Spleen (tissue), 11 donors: ENCODE data around the gene CLEC16A. TPM values are rescaled to one million over a fixed set of nuclear protein-coding genes. Genes with fewer than 3 reads are reported as not detected.

Source experiments
- DNase-seq: peaks from one replicate; pipeline ENCODE4 v3.0.0-alpha.2; 2020
- H3K27ac ChIP-seq, 8 donors: fragments of 200-600 bp; sonication (generic) in 7 of 8; 1 replicate in 4 of 8; 2 replicates in 4 of 8; pipeline versions ENCODE4 v1.5.0 to v1.8.0; 2016 to 2021; ENCODE audit warnings: inconsistent platforms in 4 of 8, mild to moderate bottlenecking in 4 of 8, moderate library complexity in 1 of 8
- H3K27me3 ChIP-seq, 7 donors: fragments of 200-600 bp; sonication (generic) in 6 of 7; replicated peaks in 1 of 7; 1 replicate in 4 of 7; 2 replicates in 3 of 7; pipeline versions ENCODE4 v1.5.0 to v1.8.0; 2016 to 2021; ENCODE audit warnings: inconsistent platforms in 3 of 7, mild to moderate bottlenecking in 1 of 7
- H3K36me3 ChIP-seq, 6 donors: fragments of 200-600 bp; sonication (generic) in 5 of 6; 1 replicate in 4 of 6; 2 replicates in 2 of 6; pipeline versions ENCODE4 v1.5.0 to v1.8.0; 2016 to 2021; ENCODE audit warnings: inconsistent platforms in 2 of 6
- H3K4me1 ChIP-seq, 6 donors: fragments of 200-600 bp; sonication (generic) in 5 of 6; 1 replicate in 3 of 6; 2 replicates in 3 of 6; pipeline versions ENCODE4 v1.5.0 to v1.8.0; 2016 to 2021; ENCODE audit warnings: inconsistent platforms in 3 of 6
- H3K4me3 ChIP-seq, 8 donors: fragments of 200-600 bp; sonication (generic) in 7 of 8; 1 replicate in 4 of 8; 2 replicates in 4 of 8; pipeline versions ENCODE4 v1.5.0 to v1.8.0; 2016 to 2021; ENCODE audit warnings: inconsistent platforms in 4 of 8, mild to moderate bottlenecking in 4 of 8, moderate library complexity in 2 of 8
- H3K9me3 ChIP-seq, 8 donors: fragments of 200-600 bp; sonication (generic) in 7 of 8; 1 replicate in 4 of 8; 2 replicates in 4 of 8; pipeline versions ENCODE4 v1.5.0 to v1.8.0; 2016 to 2021; ENCODE audit warnings: inconsistent platforms in 4 of 8
- POLR2A ChIP-seq, 3 donors: fragments of 450-650 bp; IDR thresholded peaks; one replicate each; pipeline ENCODE4 v1.5.1; 2017; ENCODE audit warnings: antibody characterized with exemption in 3 of 3, mild to moderate bottlenecking in 1 of 3
- POLR2AphosphoS5 ChIP-seq, 3 donors: sonication (generic); formaldehyde crosslinking; IDR thresholded peaks; one replicate each; pipeline ENCODE4 v1.5.1; 2017; ENCODE audit warnings: antibody characterized with exemption in 3 of 3
- WGBS, 5 donors: extraction: QIAGEN DNeasy Blood & Tissue Kit in 3 of 5; methylation state at CpG; one replicate each; pipeline versions ENCODE4 v1.1.5 to v1.1.7; 2013 to 2018; 5-methylcytosine and 5-hydroxymethylcytosine counted together
- intact Hi-C: fragments of 100-400 bp; cut with DNase I; formaldehyde crosslinking; loops from one replicate; pipeline ENCODE4 v1.15.0; 2023; ENCODE audit warnings: low total_unique reads
- polyA plus RNA-seq, 3 donors: library from polyadenylated mRNA; stranded (reverse); fragments of 200-250 nt; gene quantifications; one replicate each; pipeline ENCODE4 v1.2.1, GENCODE V29; 2013
- total RNA-seq, 7 donors: library from RNA; depleted of rRNA in 3 of 7; stranded (reverse); fragments of >200 nt in 3 of 7; fragmentation: NEBNext Ultra II Directional in 4 of 7; extraction: Animal tissue kit (Norgen Biotek cat#: 25700) in 4 of 7; gene quantifications; one replicate each; pipeline versions ENCODE4 v1.1.0 to v1.2.1, GENCODE V29; 2016 to 2021
- TF ChIP-seq, protein P1 (sequence below), 11 experiments: fragments of 200-600 bp in 7 of 11; fragments of 450-650 bp in 4 of 11; sonication (generic) in 4 of 11; IDR thresholded peaks in 8 of 11; conservative IDR thresholded peaks in 3 of 11; 1 replicate in 7 of 11; 2 replicates in 4 of 11; pipeline versions ENCODE4 v1.4.0 to v1.8.0; 2016 to 2021; ENCODE audit warnings: antibody characterized with exemption in 11 of 11, inconsistent platforms in 4 of 11, mild to moderate bottlenecking in 1 of 11
- donor health status: healthy with polysubstance abuse.
- donor health status: DM: no; HTN: no; CAD: no; lungs with moderate emphysema.
- donor health status: DM: no; HTN: no; CAD: no.
- donor health status: Bipolar disorder and iron deficiency.
- donor health status: healthy.
- donor health status: DM: no; HTN: no; CAD: no.
- donor health status: DM: yes; HTN: yes; CAD: no.

The CLEC16A gene
- total and polyA plus RNA-seq, 10 donors = 7.3 to 54.6 (median 35.1) TPM

DNA sequence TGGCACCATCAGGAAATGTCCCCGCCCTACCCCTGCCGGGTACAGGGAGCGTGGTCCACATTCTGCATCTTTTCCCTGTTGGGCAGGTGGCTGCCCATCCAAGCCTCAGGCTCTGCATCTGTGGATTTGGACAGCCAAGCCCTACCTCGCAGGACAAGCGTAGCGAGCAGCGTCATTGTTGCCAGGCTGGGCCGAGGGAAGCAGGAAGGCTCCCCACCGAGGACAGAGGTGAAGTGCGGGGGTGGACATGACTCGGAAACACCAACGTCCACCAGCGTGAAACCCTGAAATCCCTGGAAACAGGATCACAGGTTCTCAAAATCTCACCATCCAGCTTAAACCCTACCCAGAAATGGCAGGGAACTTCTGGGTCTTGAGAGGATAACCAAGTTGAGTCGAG lies 238.0 kb downstream of the CLEC16A start:
- H3K4me3 ChIP-seq = no peak overlapping the region
- peaks cover 0 to 47% (median 23%) of the 10 kb centered on the region in 6 donors for H3K36me3 ChIP-seq
- peak overlapping the region in 4 of 8 donors; percentile 6 to 76 (median 70) for H3K27ac ChIP-seq
- peaks cover 0 to 44% (median 13%) of the 10 kb centered on the region in 6 donors for H3K4me1 ChIP-seq
- no peaks in the 10 kb centered on the region for H3K9me3 ChIP-seq
- 74 to 88% (median 86%) methylated on average over 5 to 14 of the region's 14 CpGs for WGBS, 5 donors
- TF ChIP-seq POLR2A (IDR thresholded peaks at IDR 0.05) = no peak
- TF ChIP-seq, protein P1, sequence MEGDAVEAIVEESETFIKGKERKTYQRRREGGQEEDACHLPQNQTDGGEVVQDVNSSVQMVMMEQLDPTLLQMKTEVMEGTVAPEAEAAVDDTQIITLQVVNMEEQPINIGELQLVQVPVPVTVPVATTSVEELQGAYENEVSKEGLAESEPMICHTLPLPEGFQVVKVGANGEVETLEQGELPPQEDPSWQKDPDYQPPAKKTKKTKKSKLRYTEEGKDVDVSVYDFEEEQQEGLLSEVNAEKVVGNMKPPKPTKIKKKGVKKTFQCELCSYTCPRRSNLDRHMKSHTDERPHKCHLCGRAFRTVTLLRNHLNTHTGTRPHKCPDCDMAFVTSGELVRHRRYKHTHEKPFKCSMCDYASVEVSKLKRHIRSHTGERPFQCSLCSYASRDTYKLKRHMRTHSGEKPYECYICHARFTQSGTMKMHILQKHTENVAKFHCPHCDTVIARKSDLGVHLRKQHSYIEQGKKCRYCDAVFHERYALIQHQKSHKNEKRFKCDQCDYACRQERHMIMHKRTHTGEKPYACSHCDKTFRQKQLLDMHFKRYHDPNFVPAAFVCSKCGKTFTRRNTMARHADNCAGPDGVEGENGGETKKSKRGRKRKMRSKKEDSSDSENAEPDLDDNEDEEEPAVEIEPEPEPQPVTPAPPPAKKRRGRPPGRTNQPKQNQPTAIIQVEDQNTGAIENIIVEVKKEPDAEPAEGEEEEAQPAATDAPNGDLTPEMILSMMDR (IDR thresholded peaks at IDR 0.05 in 8 of 11, conservative IDR thresholded peaks at IDR 0.05 in 3 of 11) = no peak
- TF ChIP-seq POLR2AphosphoS5 (IDR thresholded peaks at IDR 0.05) = no peak
- H3K27me3 ChIP-seq = no peaks in the 10 kb centered on the region
- DNase-seq = no peak
- intact Hi-C loops = no loop called here

DNA sequence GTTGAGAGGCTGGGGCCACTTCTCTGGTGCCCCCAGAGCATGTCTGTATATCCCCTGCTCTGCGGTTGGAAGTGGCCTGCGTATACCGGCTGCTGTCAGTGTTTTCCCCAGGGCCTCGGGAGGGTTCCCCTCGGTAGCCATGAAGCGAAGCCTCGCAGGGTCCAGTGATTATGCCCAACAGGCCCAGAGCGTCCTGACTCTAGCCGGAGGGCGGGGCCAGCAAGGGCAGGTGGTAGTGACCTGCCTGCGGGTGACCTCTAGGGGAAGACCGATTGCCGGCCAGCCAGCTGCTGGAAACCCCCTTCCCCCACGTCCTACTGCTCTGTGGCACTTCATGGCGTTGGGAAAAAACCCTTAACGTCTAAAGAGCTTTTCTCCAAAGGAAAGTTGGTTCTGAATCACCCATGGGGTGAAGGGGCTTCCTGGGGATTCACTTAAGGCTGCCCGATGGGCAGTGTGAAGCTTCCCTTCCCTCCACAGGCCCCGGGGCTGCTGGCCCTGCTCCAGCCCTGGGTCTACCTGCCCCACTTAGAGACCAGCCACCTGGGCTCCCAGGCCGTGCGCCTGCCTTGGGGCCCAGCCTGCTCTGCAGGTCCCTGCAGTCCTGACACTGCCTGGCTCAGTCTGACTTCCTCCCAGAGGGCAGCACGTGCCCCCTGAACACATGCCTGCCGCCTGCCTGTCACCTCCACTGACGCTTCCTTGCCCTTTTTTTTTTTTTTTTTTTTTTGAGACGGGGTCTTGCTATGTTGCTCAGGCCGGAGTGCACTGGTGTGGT lies 238.9 kb downstream of the CLEC16A start:
- peaks cover 0 to 42% (median 22%) of the 10 kb centered on the region in 6 donors for H3K36me3 ChIP-seq
- no peaks in the 10 kb centered on the region for H3K9me3 ChIP-seq
- intact Hi-C loops = no loop called here
- no peak overlapping the region for H3K4me3 ChIP-seq
- peaks cover 0 to 42% (median 13%) of the 10 kb centered on the region in 6 donors for H3K4me1 ChIP-seq
- no peak for DNase-seq
- H3K27me3 ChIP-seq = no peaks in the 10 kb centered on the region
- 58 to 80% (median 75%) methylated on average over 12 to 25 of the region's 25 CpGs for WGBS, 5 donors
- H3K27ac ChIP-seq = peak overlapping the region in 3 of 8 donors; percentile 30 to 71 (median 70)
- TF ChIP-seq, protein P1 (IDR thresholded peaks at IDR 0.05 in 8 of 11, conservative IDR thresholded peaks at IDR 0.05 in 3 of 11) = no peak
- TF ChIP-seq POLR2AphosphoS5 (IDR thresholded peaks at IDR 0.05) = peak in 2 of 3 donors; percentile 42 to 53

DNA sequence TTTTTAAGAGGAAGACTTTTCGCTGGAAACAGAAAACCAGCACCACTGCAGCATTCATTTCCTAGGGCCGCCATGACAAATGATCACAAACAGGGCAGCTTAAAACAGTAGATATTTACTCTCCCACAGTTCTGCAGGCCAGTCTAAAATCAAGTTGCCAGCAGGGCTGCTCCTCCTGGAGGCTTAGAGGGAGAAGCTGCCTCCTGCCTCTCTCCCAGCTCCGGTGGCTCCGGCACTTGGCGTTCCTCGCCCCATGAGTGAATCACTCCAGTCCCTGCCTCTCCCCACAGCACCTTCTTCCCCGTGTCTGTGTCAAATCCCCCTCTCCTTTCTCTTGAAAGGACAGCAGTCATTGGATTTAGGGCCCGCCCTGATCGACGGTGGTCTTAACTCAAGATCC lies 239.6 kb downstream of the CLEC16A start:
- Histone ChIP-seq H3K27me3 (no peaks in the 10 kb centered on the region), H3K9me3 (no peaks in the 10 kb centered on the region), H3K27ac (no peak overlapping the region), H3K36me3 (peaks cover 0 to 34% (median 19%) of the 10 kb centered on the region in 6 donors), H3K4me1 (peaks cover 0 to 42% (median 13%) of the 10 kb centered on the region in 6 donors), H3K4me3 (no peak overlapping the region)
- DNase-seq = no peak
- WGBS, 5 donors = 96% methylated on average over 10 of the region's 10 CpGs
- intact Hi-C loops = no loop called here
- TF ChIP-seq POLR2AphosphoS5 (IDR thresholded peaks at IDR 0.05) (no peak), POLR2A (IDR thresholded peaks at IDR 0.05) (no peak)
- TF ChIP-seq, protein P1 (IDR thresholded peaks at IDR 0.05 in 8 of 11, conservative IDR thresholded peaks at IDR 0.05 in 3 of 11) = no peak

DNA sequence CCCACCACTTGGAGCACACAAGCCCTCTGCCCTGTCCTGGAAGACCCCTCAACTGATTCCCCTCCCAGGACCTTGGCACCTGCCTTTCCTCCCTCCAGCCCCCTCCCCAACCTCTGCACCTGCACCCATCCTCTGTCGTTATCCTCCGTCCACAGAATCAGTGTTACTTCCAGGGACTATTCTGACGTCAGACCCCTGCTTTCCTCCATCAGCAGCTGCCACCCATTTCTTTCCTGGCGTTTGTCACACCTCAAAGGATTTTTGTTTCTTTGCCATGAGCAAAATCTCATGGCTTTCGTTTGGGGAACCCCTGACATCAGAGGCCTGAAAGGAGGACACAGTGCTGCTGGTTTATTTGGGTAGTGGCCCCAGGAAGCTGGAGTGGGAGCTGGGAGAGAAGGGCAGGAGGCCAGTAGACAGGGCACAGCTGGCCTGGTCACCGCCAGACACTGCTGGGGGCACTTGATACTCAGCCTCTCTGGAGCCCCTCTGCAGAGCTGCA lies 243.2 kb downstream of the CLEC16A start:
- Histone ChIP-seq H3K27ac (no peak overlapping the region), H3K4me3 (no peak overlapping the region), H3K4me1 (peaks cover 0 to 22% (median 9%) of the 10 kb centered on the region in 6 donors), H3K9me3 (no peaks in the 10 kb centered on the region), H3K36me3 (peaks cover 0 to 7% (median 2%) of the 10 kb centered on the region in 6 donors), H3K27me3 (no peaks in the 10 kb centered on the region)
- intact Hi-C loops = no loop called here
- peak in 1 of 3 donors; percentile 33 for TF ChIP-seq POLR2AphosphoS5 (IDR thresholded peaks at IDR 0.05)
- no peak for TF ChIP-seq POLR2A (IDR thresholded peaks at IDR 0.05)
- no peak for DNase-seq
- WGBS, 5 donors = 68 to 91% (median 87%) methylated on average over 6 of the region's 6 CpGs
